ENCODE results near the gene TAOK3. TPM values are rescaled to one million over a fixed set of nuclear protein-coding genes. Genes with fewer than 3 reads are reported as not detected.
A peak's percentile ranks its signal among the peaks of the same experiment; 100 is the strongest.

The TAOK3 gene
- total RNA-seq, 1 donor from 2014 or later = 10.4 TPM

DNA sequence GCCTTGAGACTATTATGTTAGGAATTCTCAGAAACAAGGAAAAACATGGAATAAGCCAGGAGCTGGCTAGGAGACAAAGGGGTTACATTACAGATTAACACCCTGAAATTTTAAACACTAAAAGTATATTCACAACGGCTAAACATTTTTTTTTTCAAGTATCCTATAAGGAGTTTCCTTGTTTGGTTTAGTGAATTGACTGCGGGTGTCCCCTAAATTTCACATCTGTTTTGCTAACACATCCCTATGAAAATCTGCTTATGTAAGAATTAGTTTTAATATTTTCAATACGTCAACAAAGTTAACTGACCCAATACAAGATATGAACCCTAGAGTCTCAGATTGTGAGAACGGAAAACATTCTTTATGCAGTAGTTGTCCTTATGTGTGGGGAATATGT, 19.0 kb downstream of the TAOK3 start:
- DNase-seq (ENCODE audit: low read depth) = no peak
- H3K4me3 ChIP-seq (ENCODE audit: low read depth, low read length) = no peak overlapping the region
- TF ChIP-seq, protein P1, sequence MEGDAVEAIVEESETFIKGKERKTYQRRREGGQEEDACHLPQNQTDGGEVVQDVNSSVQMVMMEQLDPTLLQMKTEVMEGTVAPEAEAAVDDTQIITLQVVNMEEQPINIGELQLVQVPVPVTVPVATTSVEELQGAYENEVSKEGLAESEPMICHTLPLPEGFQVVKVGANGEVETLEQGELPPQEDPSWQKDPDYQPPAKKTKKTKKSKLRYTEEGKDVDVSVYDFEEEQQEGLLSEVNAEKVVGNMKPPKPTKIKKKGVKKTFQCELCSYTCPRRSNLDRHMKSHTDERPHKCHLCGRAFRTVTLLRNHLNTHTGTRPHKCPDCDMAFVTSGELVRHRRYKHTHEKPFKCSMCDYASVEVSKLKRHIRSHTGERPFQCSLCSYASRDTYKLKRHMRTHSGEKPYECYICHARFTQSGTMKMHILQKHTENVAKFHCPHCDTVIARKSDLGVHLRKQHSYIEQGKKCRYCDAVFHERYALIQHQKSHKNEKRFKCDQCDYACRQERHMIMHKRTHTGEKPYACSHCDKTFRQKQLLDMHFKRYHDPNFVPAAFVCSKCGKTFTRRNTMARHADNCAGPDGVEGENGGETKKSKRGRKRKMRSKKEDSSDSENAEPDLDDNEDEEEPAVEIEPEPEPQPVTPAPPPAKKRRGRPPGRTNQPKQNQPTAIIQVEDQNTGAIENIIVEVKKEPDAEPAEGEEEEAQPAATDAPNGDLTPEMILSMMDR (conservative IDR thresholded peaks at IDR 0.05; ENCODE audit: low read depth, low read length) = no peak

DNA sequence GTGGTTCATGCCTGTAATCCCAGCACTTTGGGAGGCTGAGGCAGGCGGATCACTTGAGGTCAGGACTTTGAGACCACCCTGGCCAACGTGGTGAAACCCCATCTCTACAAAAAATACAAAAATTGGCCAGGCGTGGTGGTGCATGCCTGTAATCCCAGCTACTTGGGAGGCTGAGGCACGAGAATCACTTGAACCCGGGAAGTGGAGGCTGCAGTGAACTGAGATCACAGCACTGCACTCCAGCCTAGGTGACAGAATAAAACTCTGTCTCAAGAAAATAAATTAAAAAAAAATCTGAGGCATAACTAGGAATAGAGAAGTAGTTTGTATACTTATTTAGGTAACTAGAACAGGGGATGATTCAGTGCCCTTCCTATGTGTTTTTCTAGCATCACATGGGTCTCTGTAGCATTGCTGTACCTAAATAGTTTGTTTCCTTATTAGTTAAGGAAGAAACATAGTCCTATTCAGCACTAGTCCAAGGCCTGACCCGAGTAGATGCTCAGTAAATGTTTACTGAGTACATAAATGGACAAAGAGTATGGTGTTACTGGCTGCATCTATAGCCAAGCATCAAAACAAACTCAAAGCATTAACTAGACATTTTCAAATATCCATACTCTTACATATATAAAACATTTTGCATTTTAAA, 21.7 kb downstream of the TAOK3 start:
- no peak overlapping the region for H3K4me3 ChIP-seq (ENCODE audit: low read depth, low read length)
- no peak for DNase-seq (ENCODE audit: low read depth)
- TF ChIP-seq, protein P1 (conservative IDR thresholded peaks at IDR 0.05; ENCODE audit: low read depth, low read length) = no peak

DNA sequence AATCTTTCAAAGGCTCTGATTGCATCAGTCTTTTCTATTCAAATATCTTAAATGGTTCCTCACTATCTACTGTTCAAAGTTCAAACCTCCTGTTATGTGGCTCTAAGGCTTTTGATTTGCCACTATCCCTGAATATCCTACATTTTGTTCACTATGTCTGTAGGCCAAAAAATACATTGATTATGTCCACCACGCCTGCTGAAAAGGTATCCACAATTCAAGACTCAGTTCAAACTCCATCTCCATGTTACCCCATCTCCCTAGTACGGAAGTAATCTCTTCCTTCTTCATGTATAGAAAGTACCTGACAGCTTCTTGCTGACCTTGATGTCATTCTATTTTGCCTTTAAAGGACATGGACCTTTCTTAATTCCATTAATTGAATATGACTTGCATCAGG, 24.8 kb downstream of the TAOK3 start:
- TF ChIP-seq, protein P1 (conservative IDR thresholded peaks at IDR 0.05; ENCODE audit: low read depth, low read length) = no peak
- no peak for DNase-seq (ENCODE audit: low read depth)
- H3K4me3 ChIP-seq (ENCODE audit: low read depth, low read length) = no peak overlapping the region

DNA sequence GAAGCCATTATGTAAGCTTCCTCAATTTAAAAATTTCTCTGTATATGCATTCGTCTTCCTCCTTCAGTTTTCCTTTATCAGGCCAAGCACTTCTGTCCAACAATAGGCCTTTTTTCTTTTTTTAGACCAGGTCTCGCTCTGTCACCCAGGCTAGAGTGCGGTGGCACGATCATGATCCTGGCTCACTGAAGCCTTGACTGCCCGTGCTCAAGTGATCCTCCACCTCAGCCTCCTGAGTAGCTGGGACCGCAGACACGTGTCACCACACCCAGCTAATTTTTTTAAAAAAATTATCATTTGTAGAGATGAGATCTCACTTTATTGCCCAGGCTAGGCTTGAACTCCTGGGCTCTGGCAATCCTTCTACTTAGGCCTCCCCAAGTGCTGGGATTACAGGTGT, 25.8 kb downstream of the TAOK3 start:
- no peak for DNase-seq (ENCODE audit: low read depth)
- no peak overlapping the region for H3K4me3 ChIP-seq (ENCODE audit: low read depth, low read length)
- TF ChIP-seq, protein P1 (conservative IDR thresholded peaks at IDR 0.05; ENCODE audit: low read depth, low read length) = no peak

DNA sequence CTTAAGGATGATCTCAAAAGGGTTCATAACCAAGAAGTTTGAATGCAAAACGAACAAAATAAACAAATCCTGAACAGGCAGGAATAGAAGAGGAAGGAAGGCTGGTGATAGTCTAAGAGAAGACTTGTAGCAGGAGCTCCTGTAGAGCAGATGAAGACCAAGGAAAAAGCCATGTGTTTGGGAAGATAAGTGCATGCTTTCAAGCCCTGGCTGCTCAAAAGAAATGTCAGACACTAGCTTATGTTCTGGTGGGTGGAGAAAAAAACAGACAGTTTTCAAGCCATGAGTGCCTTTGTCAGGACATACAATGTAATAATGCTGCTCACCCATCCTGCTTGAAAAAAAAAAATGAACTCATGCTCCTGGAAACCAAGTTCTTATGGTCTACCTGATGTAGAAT, 27.4 kb downstream of the TAOK3 start:
- no peak overlapping the region for H3K4me3 ChIP-seq (ENCODE audit: low read depth, low read length)
- no peak for DNase-seq (ENCODE audit: low read depth)
- TF ChIP-seq, protein P1 (conservative IDR thresholded peaks at IDR 0.05; ENCODE audit: low read depth, low read length) = no peak

DNA sequence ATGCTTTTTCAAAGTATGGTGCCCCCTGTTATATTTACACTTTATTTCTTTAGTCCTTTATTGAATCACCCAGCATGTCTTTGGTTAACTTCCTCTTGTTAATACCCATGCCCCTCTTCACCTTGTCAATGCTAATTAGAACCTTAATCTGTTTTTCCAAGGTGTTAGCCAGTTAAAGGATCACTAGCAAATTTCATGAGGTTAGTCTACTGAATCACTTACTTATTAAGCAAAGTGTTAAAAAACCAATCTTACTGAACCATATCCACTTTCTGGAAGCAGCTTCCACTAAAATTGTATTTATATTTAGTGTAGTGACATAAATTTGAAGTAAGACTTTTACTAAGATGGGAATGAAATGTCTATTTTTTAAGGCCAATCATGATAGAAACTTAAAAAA, 27.9 kb downstream of the TAOK3 start:
- peak; percentile 39 for DNase-seq (ENCODE audit: low read depth)
- H3K4me3 ChIP-seq (ENCODE audit: low read depth, low read length) = no peak overlapping the region
- TF ChIP-seq, protein P1 (conservative IDR thresholded peaks at IDR 0.05; ENCODE audit: low read depth, low read length) = no peak

DNA sequence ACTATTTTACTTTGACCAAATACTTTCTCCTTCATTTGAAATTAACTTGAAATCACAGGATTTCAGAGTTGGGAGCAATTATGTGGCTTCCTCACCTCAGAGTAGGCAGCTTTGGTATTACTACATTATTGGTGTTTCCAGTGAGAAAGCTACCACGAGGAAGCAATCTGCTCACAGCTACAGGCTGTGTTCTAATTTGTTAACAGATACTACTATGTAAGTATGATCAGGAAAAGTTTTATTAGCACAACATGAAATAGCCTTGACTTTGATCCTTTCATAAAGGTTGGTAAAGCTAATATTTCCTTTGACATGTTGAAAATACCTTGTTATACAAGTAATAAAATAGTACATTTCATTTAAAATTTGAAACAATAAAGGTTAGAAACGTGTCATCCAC, 30.6 kb downstream of the TAOK3 start:
- TF ChIP-seq, protein P1 (conservative IDR thresholded peaks at IDR 0.05; ENCODE audit: low read depth, low read length) = no peak
- no peak overlapping the region for H3K4me3 ChIP-seq (ENCODE audit: low read depth, low read length)
- no peak for DNase-seq (ENCODE audit: low read depth)

All from epithelial cell of proximal tubule (primary cell).